Stimulated activated CD8-positive, alpha-beta memory T cell treated with anti-CD3 and anti-CD28 coated beads, Interleukin-2, amount 100 ng/mL, for 1 hour (primary cell): Measurements from ENCODE around the gene FAM76B.
"Not testable (repeated sequence)": the region's sequence is repeated elsewhere in the genome, so short reads cannot be mapped to it uniquely, and the experiment has no call there.

Experiments
- DNase-seq, 2 donors: peaks; one replicate each; pipeline ENCODE4 v3.0.0-alpha.2; 2020; ENCODE audit warnings: low read depth in 2 of 2

FAM76B gene

DNA sequence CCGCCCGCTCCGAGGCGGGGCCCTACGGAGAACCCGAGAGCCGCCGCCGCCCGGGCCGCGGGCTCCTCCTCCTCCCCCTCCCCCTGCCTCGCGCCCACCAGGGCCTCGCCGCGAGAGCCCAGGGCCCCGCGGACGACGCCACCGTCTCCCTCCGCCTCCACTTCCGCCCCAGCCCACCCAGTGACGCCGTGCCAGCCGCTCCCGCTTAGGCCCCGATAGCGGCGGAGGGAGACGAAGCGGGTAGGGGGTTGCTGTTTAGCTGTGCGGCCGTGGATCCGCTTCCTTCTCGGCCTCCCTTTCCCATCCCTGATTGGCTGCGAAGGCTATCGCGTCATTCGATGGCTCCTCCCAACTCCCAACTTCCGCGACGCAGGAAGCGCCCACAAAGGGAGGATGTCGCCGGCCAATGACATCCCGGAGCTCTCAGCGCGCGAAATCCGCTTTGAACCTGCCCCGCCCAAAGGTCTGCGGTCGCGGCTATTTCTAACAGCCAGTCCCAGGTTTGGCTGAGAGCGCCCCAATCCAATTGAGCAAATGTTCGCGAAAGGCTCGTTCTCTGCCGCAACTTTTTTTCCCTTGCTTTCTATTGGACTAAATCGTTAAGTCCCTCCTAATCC lies at the start of gene FAM76B:
Gene FAM76B, minus strand, starts transcription at position 277 of the 617 bp plus-strand sequence. CDS start 304 bp downstream, outside the sequence.
- DNase-seq = peak; percentile 92 to 97

DNA sequence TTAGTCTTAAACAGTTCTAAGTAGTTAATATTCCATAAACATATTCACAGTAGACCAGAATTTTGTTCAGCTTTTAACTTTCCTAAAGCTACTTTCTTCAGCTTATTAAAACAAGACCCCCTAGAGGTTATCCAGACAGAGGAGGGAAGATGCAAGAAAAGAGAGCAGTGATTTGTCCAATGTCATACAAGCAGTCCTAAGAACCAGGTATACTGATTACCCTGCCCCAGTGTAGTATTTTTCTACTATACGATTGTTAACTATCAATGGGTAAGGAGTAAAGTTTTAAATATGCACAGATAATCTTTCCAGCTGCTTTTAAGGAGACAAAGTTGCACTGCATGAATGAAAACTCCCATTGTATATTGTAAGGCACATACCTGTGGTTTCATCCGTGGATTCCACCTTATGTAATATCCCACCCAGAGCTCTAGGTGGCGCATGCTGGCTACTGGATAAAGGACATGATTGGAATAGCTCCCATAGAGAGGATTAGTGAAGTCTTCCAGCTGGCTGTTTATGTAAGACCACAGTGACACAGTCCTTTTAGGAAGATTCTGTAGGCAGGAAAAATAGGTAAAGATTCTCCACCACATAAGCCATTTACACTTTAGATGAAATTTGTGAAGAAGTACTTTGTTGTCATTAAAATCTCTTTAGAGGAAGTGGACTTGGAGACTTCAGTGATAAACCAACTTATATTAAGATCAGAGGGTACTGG lies 46.3 kb upstream of the FAM76B start:
- DNase-seq = peak; percentile 21 to 27

DNA sequence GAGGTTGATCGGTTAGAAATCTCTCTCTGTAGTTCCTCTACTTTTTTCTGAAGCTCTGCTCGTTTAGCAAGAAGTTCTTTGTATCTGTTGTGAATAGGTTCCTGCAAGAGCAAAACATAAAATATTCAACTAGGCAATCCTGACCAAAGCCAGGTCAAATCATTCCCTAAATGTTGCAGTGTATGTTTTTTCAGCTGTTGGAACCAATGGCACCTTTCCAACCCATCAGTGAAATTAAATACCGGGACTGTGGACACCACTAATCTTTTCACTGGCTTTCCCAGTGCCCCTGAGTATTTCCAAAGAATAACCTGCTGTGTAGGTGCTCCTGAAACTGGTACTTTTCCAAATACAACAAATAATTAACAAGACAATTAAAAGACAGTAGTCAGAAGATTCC lies 45.8 kb upstream of the FAM76B start:
- DNase-seq = no peak

DNA sequence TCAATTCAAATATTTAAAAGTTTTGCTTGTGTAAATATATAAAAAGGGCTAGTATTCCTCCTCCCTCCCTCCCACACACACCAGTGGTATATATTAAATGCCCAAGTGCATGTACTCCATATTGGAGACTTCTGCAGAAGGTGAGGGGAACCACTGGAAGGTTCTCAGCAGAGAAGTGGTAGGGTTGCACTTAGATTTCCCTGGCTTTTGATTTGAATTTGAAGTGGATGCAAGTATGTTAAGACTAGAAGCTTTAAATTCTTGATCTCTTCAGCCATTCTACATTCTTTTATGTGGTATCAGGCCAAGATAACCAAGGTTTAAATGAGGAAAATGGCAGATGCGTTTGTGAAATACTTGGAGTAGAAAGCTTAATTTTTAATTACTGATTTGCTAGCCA lies 43.8 kb upstream of the FAM76B start:
- no peak for DNase-seq

DNA sequence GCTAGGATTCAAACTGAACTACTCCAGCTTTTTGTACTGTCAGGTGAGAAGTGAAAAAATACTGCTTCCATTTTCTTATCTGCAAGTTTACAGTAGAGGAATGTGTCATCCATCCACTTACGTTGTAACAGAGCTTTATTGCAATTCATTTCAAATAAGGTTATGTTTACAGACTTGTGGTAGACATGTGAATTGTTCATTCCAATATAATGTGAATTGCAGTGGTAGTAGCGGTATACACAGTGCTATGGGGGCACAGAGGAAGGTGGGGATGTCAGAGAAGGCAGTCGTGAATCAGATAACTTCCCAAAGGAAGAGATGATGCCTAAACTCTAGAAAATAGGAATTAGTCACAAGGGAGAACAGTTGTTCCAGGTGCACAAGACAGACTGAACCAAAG lies 43.2 kb upstream of the FAM76B start:
- DNase-seq = no peak

DNA sequence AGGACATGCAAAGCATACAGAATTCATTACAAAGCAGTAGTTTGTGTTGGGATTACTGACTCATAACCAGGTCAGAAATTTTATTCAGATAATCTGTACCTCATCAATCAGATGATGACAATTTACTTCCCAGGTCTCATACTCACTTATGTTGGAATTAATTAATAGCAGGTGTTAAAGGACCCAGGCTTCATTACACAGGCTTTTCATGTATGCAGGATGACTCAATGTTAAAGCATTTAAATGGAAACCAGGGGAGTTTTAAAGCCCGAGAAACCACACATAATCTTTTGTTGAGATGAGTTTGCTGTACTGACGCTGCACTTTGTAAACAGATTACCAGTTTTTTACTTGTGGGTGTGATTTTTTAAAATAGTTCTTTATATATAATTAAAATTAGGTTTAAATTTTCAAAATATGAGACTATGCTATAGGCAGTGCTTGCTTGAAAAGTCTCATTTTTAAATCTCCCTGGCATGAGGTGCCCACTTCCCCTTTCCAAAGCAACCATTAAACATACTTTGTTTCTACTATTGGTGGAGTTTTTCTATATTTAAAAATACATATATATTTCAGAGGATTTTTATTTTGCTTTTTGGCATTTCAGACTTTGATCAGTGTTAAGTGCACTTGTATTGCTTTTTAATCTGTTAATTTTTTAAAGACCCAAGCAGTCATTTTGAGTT lies 41.8 kb upstream of the FAM76B start:
- no peak for DNase-seq

DNA sequence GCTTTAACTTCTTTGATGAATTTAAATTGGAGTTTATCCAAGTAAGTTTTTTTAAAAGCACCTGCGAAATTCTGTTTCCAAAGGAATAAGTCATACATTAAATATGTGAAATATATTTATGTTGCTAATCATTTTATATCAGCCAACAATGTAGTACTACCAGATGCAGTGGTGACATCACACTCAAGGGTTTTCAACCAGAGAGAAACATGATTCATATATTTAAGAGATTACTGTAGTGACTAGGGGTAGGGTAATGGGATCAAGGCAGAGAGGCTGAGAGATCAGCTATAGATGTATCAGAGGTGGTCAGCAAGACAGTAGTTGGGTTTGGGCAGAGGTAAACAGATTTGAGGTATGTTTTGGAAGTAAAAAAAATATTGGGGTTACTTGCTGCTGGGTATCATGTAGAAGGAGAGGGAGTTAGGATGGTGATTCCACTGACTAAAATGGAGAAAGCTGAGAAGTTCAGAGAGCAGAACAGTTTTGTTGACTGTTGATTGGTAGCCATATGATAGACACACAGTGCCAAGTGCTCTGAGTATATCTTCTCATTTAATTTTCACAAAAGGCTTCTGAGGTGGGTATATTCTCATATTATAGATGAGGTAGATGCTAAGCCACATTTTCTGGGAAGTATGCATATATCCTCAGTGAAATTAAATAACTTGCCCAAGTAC lies 40.1 kb upstream of the FAM76B start:
- DNase-seq = no peak

DNA sequence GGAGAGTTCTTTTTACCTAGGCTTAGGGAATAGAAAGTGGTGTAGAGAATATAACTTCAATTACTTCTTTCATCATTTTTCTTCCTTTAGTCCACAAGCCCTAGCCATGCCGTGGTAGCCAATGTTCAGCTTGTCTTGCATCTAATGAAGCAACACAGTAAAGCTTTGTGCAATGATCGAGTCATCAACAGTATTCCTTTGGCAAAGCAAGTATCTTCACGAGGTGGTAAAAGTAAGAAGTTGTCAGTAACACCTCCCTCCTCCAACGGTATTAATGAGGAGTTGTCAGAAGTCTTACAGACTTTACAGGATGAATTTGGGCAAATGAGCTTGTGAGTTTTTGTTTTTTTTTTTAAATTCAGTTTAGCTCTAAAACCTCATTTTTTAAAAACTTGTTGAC lies 38.1 kb upstream of the FAM76B start:
- DNase-seq = no peak

DNA sequence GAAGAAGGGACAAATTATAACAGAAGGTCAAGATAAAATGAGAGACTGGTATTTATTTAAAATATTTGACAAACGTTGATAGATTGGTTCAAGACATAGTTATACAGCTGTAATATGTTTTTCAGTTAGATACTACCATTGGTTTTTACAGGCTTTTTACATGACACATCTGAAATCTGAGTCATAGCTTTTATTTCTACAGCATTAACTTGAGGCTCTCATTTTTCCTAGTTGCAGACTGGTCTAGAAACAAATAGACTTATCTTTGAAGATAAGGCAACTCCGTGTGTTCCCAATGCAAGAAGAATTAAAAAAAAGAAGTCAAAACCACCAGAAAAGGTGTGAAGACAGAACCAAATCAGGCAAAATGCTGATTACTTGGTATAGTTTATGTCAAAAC lies 32.1 kb upstream of the FAM76B start:
- no peak for DNase-seq

DNA sequence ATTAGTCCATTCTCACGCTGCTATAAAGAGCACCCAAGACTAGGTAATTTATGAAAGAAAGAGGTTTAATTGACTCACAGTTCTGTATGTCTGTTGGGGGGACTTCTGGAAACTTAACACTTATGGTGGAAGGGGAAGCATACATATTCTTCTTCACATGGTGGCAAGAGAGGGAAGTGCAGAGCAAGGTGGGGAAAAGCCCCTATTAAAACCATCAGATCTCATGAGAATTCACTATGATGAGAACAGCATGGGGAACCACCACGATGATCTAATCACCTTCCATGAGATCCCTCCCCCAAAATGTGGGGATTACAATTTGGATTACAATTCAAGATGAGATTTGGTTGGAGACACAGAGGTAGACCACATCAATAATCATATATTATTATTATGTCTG lies 26.5 kb upstream of the FAM76B start:
- DNase-seq = no peak

DNA sequence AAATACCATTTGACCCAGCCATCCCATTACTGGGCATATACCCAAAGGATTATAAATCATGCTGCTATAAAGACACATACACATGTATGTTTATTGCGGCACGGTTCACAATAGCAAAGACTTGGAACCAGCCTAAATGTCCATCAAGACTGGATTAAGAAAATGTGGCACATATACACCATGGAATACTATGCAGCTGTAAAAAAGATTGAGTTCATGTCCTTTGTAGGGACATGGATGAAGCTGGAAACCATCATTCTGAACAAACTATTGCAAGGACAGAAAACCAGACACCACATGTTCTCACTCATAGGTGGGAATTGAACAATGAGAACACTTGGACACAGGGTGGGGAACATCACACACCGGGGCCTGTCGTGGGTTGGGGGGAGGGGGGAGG lies 21.5 kb upstream of the FAM76B start:
- DNase-seq = not testable (repeated sequence)

DNA sequence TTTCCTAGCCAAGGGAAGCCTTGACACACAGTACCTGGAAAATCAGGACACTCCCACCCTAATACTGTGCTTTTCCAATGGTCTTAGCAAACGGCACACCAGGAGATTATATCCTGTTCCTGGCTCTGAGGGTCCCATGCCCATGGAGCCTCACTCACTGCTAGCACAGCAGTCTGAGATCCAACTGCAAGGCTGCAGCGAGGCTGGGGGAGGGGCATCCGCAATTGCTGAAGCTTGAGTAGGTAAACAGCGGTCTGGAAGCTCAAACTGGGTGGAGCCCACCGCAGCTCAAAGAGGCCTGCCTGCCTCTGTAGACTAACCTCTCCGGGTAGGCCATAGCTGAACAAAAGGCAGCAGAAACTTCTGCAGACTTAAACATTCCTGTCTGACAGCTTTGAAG lies 16.9 kb upstream of the FAM76B start:
- DNase-seq = not testable (repeated sequence)

DNA sequence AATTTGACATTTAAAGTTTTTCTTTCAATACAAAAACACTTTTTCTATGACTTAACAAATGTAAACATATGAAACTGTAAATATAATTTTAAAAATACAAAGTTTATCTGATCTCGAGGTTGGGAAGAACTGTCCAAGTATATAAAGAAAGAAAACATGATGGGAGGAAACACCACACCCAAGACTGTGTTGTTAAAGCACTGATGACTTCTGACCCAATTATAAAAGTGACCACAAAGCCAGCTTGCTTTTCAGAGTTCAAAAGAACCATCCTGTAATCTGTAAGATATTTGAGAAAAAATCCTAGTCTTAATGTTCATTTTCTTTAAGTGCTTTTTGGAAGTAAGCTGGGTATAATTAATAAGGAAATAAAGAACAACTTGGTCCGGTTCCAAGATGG lies 16.3 kb upstream of the FAM76B start:
- no peak for DNase-seq

DNA sequence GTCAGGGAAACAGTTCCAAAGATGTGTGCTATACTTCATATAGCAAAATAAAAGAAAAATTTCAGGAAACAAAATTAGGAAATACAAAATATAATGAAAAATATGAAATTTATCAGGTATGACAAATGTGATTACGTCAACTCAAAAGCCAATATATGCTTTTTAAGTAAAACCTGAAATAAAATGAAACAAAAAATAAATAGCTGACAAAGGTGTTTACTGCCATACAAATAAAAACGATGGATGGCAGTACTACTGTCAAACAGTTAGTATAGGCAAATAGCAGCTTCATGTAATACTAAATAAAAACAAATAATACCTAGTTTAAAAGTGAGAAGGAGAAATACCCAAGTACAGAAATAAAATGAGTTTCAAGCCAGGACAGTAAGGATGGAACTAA lies 14.4 kb upstream of the FAM76B start:
- no peak for DNase-seq

DNA sequence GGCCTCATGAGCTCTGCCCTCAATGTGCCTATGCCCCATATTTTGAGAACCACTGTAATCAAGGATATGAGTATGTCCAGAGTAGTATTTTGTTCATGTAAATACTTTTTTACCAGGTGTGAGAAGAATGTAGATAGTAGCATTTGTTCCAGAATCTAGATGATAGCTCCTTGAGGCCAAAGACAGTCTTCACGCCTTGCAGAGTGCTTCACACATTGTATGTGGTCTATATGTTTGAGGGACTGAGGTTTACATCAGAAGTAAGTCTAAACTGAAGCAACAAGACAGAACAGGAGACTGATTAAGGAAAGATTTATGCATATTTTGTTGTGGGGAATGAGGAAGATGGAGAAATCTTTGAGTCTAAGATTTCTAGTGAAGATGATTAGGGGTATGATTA lies 13.2 kb upstream of the FAM76B start:
- no peak for DNase-seq

DNA sequence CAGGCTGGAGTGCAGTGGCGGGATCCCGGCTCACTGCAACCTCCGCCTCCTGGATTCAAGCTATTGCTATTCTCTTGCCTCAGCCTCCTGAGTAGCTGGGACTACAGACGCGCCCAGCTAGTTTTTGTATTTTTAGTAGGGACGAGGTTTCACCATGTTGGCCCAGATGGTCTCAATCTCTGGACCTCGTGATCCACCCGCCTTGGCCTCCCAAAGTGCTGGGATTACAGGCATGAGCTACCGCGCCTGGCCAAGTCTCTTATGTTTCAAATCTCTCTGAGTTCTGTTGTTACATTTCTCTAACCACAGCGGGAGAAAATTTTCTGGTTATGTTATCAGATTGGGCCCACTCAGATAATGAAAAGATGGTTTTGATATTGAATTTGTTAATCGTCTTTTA lies 10.9 kb upstream of the FAM76B start:
- no peak for DNase-seq

DNA sequence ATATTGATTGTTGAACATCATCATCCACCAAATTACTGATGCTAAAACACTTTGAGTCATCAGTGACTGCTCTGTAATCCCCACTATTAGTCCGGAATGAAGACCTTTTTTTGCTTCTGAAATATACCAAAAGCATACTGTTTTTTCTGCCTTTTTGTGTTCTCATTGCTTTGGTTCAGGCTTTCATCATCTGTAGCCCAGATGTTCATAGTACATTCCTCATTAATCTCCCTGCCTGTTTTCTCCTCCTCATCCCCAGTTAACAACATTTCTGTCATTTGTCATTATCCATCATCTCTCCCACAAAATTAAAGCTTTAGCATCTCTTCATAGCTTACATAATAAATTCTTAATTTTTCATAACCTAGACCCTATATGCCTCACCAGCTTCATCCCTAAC lies 10.0 kb upstream of the FAM76B start:
- DNase-seq = no peak

DNA sequence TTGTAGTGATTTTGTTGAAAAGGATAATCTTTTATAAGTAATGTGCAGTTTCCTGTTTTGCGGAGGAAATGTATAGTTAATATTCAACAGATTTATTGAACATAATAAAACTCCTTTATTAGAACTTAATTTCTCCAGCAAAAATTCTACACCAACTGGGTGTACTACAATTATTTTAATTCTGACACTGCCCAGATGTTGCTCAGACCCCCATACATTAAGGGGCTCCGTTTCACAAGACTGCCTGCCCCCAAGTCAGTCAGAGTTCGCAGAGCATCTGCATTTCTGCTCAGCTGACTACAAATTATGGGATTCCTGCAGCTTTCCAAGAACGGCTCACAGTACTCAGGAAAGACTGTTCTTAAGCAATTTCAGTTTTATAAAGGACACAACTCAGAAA lies 6.9 kb upstream of the FAM76B start:
- DNase-seq = no peak

DNA sequence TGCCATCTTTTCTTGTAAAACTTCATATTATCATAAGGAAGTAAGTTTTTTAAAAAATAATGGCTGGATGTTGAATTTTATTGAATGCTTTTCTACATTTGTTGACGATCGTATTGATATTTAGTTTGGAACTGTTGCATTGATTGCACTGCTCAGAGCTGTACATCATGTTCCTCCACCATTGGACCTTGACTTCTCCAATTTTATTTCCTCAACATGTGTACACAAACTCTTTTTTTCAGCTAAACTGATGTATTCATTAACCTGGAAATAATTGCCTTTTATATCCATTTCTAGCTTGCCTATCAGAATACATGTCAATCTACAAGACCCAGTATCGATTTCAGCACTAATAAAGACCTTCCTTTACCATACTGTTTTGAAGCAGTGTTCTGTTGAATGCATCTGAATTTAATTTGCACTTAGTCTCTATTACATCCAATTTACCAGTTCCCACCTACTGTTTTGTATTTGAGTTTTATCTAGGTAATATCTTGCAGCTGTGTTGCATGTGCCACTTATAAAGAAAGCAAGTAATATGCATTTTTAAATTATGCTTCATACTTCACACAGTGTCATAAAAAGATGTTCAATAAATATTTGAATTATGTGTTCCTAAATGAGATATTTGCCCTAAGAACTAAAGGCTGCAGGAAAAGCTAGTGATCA lies 6.2 kb upstream of the FAM76B start:
- DNase-seq = no peak

DNA sequence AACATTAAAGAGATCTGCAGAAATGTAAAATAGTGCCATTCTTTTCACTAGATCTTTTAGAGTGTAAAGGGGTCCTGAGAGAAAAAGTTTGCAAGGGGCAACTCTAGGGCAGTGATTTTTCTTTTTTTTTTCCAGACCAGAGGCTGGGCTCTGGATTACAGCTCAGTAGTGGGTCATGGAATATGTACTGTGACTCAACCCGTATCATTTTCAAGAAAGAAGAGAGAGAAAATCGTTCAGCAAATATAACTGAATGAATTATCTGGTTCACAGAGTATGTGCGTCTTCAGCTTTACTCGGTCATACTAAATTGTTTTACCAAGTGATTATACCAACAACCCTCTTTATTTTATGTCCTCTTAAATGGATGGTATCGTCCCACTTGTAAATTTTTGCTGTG lies 4.5 kb upstream of the FAM76B start:
- no peak for DNase-seq

DNA sequence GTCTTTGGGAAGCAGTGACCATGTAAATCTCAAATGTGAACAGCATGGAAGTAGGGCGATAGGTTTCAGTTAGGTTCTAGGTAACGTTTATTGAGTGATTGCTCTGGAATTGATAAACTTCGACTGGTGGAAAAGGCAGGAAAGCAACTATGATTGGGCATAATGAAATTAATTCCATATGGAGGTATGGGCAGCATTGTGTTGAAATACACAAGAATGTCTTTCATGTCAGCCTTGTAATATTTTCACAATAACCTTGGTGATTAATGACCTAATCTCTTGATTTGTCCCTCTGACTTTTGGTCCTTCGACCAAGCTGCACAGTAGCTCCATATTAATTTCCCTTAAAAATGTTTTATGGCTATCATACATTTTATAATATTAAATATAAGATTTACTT lies 3.5 kb upstream of the FAM76B start:
- DNase-seq = no peak

DNA sequence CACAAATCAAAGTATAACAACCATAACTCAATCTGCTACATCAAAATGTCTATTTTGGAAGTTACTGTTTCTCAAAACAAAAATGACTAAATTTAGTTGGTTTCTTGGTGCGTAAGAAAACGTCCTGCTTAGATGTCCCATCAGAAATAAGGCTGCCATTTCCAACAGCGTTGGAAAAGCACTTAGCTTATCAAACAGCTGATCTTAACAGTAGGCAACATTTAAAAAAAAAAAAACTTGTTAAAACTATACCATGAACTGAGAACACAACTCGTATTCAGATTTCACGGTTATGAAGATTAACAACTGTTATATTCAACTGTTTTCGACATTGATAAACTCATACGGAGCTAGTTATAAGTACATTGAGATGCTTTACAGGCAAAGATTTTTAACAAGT lies 3.1 kb upstream of the FAM76B start:
- no peak for DNase-seq
